Neural cell (in vitro differentiated cells): ENCODE results near the gene PRKCA. TPM values are rescaled to one million over a fixed set of nuclear protein-coding genes. Genes with fewer than 3 reads are reported as not detected.

Experiments
- H2AFZ ChIP-seq: fragments of 200-600, 300-800 bp; sonication (generic), shearing (Covaris generic); 2 replicates; pipeline ENCODE4 v1.6.0; 2014; ENCODE audit warnings: low read depth, mild to moderate bottlenecking, antibody characterized with exemption, low read length, moderate library complexity
- H3F3A ChIP-seq: fragments of 200-600 bp; shearing (Covaris generic); 2 replicates; pipeline ENCODE4 v1.6.1; 2016; ENCODE audit warnings: mild to moderate bottlenecking, moderate library complexity, mixed read lengths, antibody characterized with exemption, low read length; ENCODE audit not compliant: insufficient read depth, poor library complexity, severe bottlenecking
- H3K27ac ChIP-seq: fragments of 200-600, 300-800 bp; sonication (generic), shearing (Covaris generic); 2 replicates; pipeline ENCODE4 v1.5.1; 2014; ENCODE audit warnings: mild to moderate bottlenecking, low read length, moderate library complexity
- H3K27me3 ChIP-seq: fragments of 300-800, 200-600 bp; sonication (generic), shearing (Covaris generic); 2 replicates; pipeline ENCODE4 v1.6.0; 2014; ENCODE audit warnings: mild to moderate bottlenecking, low read depth, low read length, moderate library complexity; ENCODE audit not compliant: insufficient read depth
- H3K36me3 ChIP-seq: fragments of 300-800, 200-600 bp; sonication (generic), shearing (Covaris generic); 2 replicates; pipeline ENCODE4 v1.5.1; 2014; ENCODE audit warnings: mild to moderate bottlenecking, antibody characterized with exemption, low read length, moderate library complexity; ENCODE audit not compliant: insufficient read depth
- H3K4me2 ChIP-seq: fragments of 300-800, 200-600 bp; sonication (generic), shearing (Covaris generic); 2 replicates; pipeline ENCODE4 v1.6.0; 2014; ENCODE audit warnings: mild to moderate bottlenecking, low read length
- H3K4me3 ChIP-seq: fragments of 300-800, 200-600 bp; sonication (generic), shearing (Covaris generic); 2 replicates; pipeline ENCODE4 v1.5.1; 2014; ENCODE audit warnings: mild to moderate bottlenecking, low read length, moderate library complexity
- H3K79me2 ChIP-seq: fragments of 200-600 bp; shearing (Covaris generic); replicated peaks from 2 replicates; pipeline ENCODE4 v1.6.0; 2014; ENCODE audit warnings: mild to moderate bottlenecking, low read length, moderate library complexity; ENCODE audit not compliant: insufficient read depth
- H3K9ac ChIP-seq: fragments of 300-800, 200-600 bp; sonication (generic), shearing (Covaris generic); 2 replicates; pipeline ENCODE4 v1.6.1; 2016; ENCODE audit warnings: mild to moderate bottlenecking, low read length, mixed read lengths
- H3K9me2 ChIP-seq: fragments of 200-600 bp; shearing (Covaris generic); 2 replicates; pipeline ENCODE4 v1.6.1; 2016; ENCODE audit warnings: mild to moderate bottlenecking, low read length, mixed read lengths; ENCODE audit not compliant: insufficient read depth
- H3K9me3 ChIP-seq: fragments of 200-600, 300-800 bp; sonication (generic), shearing (Covaris generic); 2 replicates; pipeline ENCODE4 v1.6.1; 2016; ENCODE audit warnings: mild to moderate bottlenecking, mixed run types, low read length, moderate library complexity, mixed read lengths
- H4K20me1 ChIP-seq: fragments of 200-600 bp; shearing (Covaris generic); 2 replicates; pipeline ENCODE4 v1.6.1; 2016; ENCODE audit warnings: mild to moderate bottlenecking, mixed run types; ENCODE audit not compliant: insufficient read depth
- EP300 ChIP-seq: fragments of 450-650 bp; conservative IDR thresholded peaks from 2 replicates; pipeline ENCODE4 v1.6.1; 2014; ENCODE audit warnings: antibody characterized with exemption, mild to moderate bottlenecking, moderate library complexity; ENCODE audit not compliant: poor library complexity, severe bottlenecking
- EZH2 ChIP-seq: fragments of 200-600, 300-800 bp; shearing (Covaris generic), sonication (generic); IDR thresholded peaks from 2 replicates; pipeline ENCODE4 v1.6.1; 2014; ENCODE audit warnings: antibody characterized with exemption, low read length, borderline replicate concordance, mild to moderate bottlenecking; ENCODE audit not compliant: insufficient read depth, poor library complexity, severe bottlenecking
- MXI1 ChIP-seq: fragments of 450-650 bp; conservative IDR thresholded peaks from 2 replicates; pipeline ENCODE4 v1.6.1; 2014; ENCODE audit warnings: antibody characterized with exemption, mild to moderate bottlenecking; ENCODE audit not compliant: poor library complexity, severe bottlenecking
- POLR2AphosphoS5 ChIP-seq: IDR thresholded peaks from 2 replicates; pipeline ENCODE4 v1.6.1; 2012
- RAD21 ChIP-seq: fragments of 450-650 bp; conservative IDR thresholded peaks from 2 replicates; pipeline ENCODE4 v1.6.1; 2014; ENCODE audit warnings: antibody characterized with exemption, mild to moderate bottlenecking, moderate library complexity
- SMC3 ChIP-seq: fragments of 450-650 bp; conservative IDR thresholded peaks from 2 replicates; pipeline ENCODE4 v1.6.1; 2014; ENCODE audit warnings: antibody characterized with exemption, mild to moderate bottlenecking, moderate library complexity; ENCODE audit not compliant: poor library complexity
- TAF1 ChIP-seq: IDR thresholded peaks from 2 replicates; pipeline ENCODE4 v1.6.1; 2012; ENCODE audit warnings: low read depth
- polyA plus RNA-seq: library from polyadenylated mRNA; depleted of rRNA; stranded (reverse); fragments of >200 nt; gene quantifications from 2 replicates; pipeline ENCODE4 v1.2.3, GENCODE V29; 2014
- TF ChIP-seq, protein P1 (sequence below): IDR thresholded peaks from 2 replicates; pipeline ENCODE4 v1.6.1; 2012; ENCODE audit warnings: borderline replicate concordance
- TF ChIP-seq, protein P2 (sequence below): fragments of 450-650 bp; IDR thresholded peaks from 2 replicates; pipeline ENCODE4 v1.5.1; 2014; ENCODE audit warnings: antibody characterized with exemption, mild to moderate bottlenecking, moderate library complexity; ENCODE audit not compliant: poor library complexity, severe bottlenecking

PRKCA gene
- polyA plus RNA-seq, 1 donor from 2014 or later = 5.9 TPM

DNA sequence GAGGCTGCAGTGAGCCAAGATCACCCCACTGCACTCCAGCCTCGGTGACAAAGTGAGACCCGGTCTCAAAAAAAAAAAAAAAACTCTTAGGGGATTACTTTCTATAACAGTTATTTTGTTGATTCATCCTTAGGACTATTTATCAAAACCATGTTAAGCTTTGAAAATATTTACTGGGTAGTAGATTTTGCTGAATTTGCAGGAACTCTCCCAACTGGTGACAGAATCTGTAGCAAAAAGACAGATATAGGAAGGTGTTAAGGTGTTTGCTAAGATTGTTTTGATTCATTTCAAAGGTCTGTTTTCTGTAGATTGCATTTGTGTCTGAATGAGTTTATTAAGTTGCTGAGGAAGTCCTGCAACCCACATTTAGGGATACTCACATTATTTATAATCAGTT, 192.6 kb downstream of the PRKCA start:
- H3K27ac ChIP-seq = no peak overlapping the region
- H3K79me2 ChIP-seq = no peaks in the 10 kb centered on the region
- no peak overlapping the region for H2AFZ ChIP-seq
- no peaks in the 10 kb centered on the region for H3K9me2 ChIP-seq
- no peak overlapping the region for H3K4me3 ChIP-seq
- H3K4me2 ChIP-seq = no peak overlapping the region
- no peaks in the 10 kb centered on the region for H4K20me1 ChIP-seq
- no peaks in the 10 kb centered on the region for H3F3A ChIP-seq
- TF ChIP-seq POLR2AphosphoS5 (no peak), EZH2 (no peak), TAF1 (no peak), MXI1 (no peak), RAD21 (no peak), SMC3 (no peak), EP300 (no peak)
- TF ChIP-seq, protein P1, sequence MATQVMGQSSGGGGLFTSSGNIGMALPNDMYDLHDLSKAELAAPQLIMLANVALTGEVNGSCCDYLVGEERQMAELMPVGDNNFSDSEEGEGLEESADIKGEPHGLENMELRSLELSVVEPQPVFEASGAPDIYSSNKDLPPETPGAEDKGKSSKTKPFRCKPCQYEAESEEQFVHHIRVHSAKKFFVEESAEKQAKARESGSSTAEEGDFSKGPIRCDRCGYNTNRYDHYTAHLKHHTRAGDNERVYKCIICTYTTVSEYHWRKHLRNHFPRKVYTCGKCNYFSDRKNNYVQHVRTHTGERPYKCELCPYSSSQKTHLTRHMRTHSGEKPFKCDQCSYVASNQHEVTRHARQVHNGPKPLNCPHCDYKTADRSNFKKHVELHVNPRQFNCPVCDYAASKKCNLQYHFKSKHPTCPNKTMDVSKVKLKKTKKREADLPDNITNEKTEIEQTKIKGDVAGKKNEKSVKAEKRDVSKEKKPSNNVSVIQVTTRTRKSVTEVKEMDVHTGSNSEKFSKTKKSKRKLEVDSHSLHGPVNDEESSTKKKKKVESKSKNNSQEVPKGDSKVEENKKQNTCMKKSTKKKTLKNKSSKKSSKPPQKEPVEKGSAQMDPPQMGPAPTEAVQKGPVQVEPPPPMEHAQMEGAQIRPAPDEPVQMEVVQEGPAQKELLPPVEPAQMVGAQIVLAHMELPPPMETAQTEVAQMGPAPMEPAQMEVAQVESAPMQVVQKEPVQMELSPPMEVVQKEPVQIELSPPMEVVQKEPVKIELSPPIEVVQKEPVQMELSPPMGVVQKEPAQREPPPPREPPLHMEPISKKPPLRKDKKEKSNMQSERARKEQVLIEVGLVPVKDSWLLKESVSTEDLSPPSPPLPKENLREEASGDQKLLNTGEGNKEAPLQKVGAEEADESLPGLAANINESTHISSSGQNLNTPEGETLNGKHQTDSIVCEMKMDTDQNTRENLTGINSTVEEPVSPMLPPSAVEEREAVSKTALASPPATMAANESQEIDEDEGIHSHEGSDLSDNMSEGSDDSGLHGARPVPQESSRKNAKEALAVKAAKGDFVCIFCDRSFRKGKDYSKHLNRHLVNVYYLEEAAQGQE = no peak
- TF ChIP-seq, protein P2, sequence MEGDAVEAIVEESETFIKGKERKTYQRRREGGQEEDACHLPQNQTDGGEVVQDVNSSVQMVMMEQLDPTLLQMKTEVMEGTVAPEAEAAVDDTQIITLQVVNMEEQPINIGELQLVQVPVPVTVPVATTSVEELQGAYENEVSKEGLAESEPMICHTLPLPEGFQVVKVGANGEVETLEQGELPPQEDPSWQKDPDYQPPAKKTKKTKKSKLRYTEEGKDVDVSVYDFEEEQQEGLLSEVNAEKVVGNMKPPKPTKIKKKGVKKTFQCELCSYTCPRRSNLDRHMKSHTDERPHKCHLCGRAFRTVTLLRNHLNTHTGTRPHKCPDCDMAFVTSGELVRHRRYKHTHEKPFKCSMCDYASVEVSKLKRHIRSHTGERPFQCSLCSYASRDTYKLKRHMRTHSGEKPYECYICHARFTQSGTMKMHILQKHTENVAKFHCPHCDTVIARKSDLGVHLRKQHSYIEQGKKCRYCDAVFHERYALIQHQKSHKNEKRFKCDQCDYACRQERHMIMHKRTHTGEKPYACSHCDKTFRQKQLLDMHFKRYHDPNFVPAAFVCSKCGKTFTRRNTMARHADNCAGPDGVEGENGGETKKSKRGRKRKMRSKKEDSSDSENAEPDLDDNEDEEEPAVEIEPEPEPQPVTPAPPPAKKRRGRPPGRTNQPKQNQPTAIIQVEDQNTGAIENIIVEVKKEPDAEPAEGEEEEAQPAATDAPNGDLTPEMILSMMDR = no peak
- H3K27me3 ChIP-seq = no peaks in the 10 kb centered on the region
- H3K9ac ChIP-seq = no peak overlapping the region
- no peaks in the 10 kb centered on the region for H3K36me3 ChIP-seq
- no peaks in the 10 kb centered on the region for H3K9me3 ChIP-seq

DNA sequence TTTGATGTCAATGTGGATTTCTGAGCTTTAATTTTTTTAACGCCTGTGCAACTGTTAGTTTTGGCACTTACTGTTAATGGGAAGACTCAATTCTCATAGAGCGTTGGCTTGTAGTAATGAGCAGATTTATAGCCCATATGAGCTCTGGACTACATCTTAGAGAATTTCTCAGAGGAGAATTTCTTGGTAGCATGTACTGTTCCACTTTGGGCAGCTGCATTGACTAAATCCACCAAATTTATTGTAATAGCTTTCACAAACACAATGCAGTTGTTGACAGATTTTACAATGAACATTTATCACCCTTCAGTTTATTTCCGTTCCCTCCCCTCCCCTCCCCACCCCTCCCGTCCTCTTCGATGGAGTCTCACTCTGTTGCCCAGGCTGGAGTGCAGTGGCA, 193.9 kb downstream of the PRKCA start:
- Histone ChIP-seq H3K36me3 (no peaks in the 10 kb centered on the region), H3K27me3 (no peaks in the 10 kb centered on the region), H3K79me2 (no peaks in the 10 kb centered on the region), H3K4me2 (no peak overlapping the region), H3K4me3 (no peak overlapping the region), H2AFZ (no peak overlapping the region), H3K9ac (no peak overlapping the region), H3K9me3 (no peaks in the 10 kb centered on the region), H4K20me1 (no peaks in the 10 kb centered on the region), H3F3A (no peaks in the 10 kb centered on the region), H3K27ac (no peak overlapping the region), H3K9me2 (no peaks in the 10 kb centered on the region)
- no peak for TF ChIP-seq TAF1
- no peak for TF ChIP-seq POLR2AphosphoS5
- TF ChIP-seq, protein P1 = no peak
